Fibroblast of skin of back (primary cell): Measurements from ENCODE around the gene TLE6.
A peak's percentile ranks its signal among the peaks of the same experiment; 100 is the strongest.
"Not testable (repeated sequence)": the region's sequence is repeated elsewhere in the genome, so short reads cannot be mapped to it uniquely, and the experiment has no call there.

Experiments
- DNase-seq: peaks from one replicate; pipeline ENCODE4 v3.0.0-alpha.2; 2013

Gene TLE6

GRCh38 chr19:3029065-3029923 lies 51.9 kb downstream of the TLE6 start, which contains the start of gene TLE2:
Gene TLE2, minus strand, starts transcription at chr19:3029280. Its CDS starts 376 bp downstream, at chr19:3028904.
- DNase-seq, result no peak

DNA sequence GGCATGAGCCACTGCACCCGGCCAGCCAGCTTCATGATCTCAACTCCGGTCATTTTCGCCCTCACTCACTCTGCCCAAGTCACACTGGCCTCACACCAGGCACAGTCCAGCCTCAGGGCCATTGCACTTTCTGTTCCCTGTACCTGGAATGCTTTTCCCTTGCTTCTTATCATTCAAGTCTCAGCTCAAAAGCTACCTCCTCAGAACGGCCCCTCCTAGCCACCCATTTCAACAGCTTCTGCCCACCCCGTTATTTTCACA lies 54.2 kb downstream of the TLE6 start:
- DNase-seq, result no peak

DNA sequence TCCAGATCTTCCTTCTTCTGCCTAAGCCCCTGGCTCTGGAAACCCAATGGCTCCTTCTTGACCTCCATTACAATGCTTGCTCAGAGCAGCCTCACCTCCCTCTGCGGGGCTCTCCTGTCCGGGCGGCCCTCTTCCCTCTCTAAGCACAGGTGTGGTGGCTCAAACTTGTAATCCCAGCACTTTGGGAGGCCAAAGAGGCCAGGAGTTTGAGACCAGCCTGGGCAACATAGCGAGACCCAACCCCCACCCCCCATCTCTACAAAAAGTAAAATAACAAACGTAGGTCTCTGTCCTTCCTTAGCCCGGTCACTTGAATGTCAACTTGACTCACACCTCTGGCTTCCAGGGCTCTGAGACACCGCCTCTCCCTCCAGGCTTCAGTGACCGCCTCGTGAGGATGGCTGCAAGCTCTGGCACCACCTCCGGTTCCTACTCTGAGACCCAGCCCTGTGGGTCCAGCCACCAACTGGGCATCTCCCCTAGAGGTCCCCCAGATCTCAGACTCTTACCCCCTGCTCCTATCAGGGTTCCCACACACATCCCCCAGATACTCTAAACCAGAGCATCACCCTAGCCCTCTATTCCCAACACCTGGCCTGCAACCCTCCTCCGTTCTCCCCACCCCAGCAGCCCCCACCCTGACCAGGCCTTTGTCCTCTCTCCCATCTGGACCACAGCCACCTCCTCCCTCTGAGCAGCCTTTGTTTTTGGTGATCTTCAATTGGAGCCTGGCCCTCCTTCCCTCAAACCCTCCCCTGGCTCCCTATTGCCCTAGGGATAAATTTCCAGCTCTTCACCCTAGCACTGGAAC lies 56.4 kb downstream of the TLE6 start:
- no peak for DNase-seq

- DNase-seq, result no peak
These were observed 57.0 kb downstream of the TLE6 start for GRCh38 chr19:3034406-3034655.

GRCh38 chr19:3034656-3035541 lies 57.5 kb downstream of the TLE6 start:
- peak; percentile 35 for DNase-seq

GRCh38 chr19:3035542-3036118 lies 58.3 kb downstream of the TLE6 start:
- DNase-seq, result peak; percentile 99

GRCh38 chr19:3036119-3036976 lies 59.0 kb downstream of the TLE6 start:
- DNase-seq, result peak; percentile 88

- not testable (repeated sequence) for DNase-seq
These were observed 59.7 kb downstream of the TLE6 start for GRCh38 chr19:3036977-3037544.

GRCh38 chr19:3038214-3038613 lies 60.9 kb downstream of the TLE6 start:
- no peak for DNase-seq

GRCh38 chr19:3039125-3039524 lies 61.8 kb downstream of the TLE6 start:
- DNase-seq, result no peak

DNA sequence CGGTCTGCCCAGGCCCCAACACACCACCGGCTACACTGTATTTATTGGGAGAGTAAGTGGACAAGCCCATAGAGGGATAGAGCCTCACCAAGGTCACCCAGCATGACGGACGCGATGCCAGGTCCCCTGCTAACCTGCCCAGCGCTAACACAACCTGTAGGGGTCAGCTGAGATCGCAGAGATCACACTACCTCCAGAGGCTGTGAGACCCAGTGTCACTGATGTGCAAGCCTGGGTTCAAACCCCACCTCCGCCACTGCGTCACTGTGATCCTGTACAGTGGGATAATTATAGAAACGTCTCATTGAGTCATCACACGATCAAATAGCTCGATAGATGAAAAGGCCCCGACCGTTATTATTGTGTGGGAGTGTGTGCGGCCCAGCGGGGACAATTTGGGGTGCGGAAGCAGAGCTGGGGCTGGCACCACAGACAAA lies 62.3 kb downstream of the TLE6 start:
- no peak for DNase-seq

- DNase-seq, result no peak
These were observed 64.0 kb downstream of the TLE6 start for GRCh38 chr19:3041327-3041726.

DNA sequence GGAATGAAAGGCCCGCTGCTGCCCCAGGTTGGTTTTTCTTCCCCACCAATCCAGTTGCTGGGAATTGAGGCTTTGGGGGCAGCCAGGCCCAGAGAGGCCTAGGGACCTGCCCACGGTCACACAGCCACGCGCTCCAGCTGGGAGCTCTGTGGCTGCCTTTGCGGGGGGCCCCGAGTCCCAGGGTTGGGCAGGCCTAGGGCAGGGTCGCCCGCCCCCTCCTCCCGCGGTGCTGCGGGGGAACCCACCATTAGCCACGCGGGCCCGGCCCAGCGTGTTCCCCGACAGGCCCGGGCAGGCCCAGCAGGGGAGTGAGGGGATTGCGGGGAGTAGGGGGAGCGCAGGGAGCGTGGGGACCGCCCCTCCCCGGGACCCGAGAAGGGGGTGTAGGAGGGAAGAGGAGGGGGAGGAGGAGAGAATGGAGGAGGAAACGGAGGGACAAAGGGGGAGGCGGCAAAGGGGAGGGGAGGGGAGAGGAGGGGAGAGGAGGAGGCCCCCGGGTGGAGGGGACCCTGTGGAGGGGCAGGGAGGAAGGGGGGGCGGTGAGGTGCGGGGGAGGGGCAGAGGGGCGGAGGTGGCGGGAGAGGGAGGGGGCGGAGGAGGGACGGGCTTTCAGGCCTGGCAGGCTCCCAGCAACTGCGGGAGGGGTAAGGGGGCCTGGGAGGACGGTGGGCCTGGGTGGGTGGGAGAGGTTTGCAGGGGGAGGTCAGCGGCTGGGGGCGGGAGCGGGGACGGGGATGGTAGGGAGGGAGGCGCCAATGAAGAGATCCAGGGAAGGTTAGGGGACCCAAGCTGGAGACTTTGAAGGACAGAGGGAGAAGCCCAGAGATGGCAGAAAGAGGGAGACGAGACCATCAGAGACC lies 64.6 kb downstream of the TLE6 start:
- DNase-seq, result no peak

DNA sequence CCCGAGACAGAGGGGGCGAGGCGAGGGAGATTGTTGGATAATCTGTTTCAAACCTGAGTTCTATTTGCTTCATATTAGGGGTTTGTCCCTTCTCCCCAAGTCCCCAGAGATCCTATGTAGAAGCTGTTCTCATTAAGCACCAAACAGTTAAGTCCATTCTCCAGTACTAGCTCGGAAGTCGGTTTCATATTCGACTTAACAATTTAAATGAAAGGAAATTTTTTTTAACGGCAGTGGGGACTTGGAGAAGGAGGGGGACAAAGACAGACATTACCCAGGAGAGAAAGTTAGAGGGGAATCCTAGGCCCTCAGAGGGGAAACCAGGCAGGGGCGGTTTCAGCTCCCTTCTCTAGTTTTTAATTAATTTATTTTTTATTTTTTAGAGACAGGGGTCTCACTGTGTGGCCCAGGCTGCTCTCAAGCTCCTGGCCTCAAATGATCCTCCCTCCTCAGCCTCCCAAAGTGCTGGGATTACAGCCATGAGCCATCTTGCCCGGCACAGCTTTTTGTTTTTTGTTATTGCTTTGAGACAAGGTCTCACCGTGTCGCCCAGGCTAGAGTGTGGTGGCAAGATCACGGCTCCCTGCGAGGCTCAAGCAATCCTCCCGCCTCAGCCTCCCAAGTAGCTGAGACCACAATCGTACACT lies 65.4 kb downstream of the TLE6 start:
- no peak for DNase-seq
